Neutrophil (primary cell): ENCODE results near the gene STARD10.

Source experiments
- H3K27ac ChIP-seq: fragments of 200-600 bp; sonication (generic); 2 replicates; pipeline ENCODE4 v1.5.1; 2016; ENCODE audit warnings: mild to moderate bottlenecking, moderate library complexity
- H3K27me3 ChIP-seq: fragments of 200-600 bp; sonication (generic); 2 replicates; pipeline ENCODE4 v1.6.0; 2016; ENCODE audit warnings: mild to moderate bottlenecking
- H3K36me3 ChIP-seq: fragments of 200-600 bp; sonication (generic); 2 replicates; pipeline ENCODE4 v1.5.1; 2017
- H3K4me1 ChIP-seq, 2 experiments: fragments of 200-600 bp in 1 of 2; sonication (generic) in 1 of 2; 1 replicate in 1 of 2; 2 replicates in 1 of 2; pipeline versions ENCODE4 v1.5.1 to v1.6.1; 2013 to 2016; ENCODE audit warnings: low read depth in 1 of 2, low read length in 1 of 2, mild to moderate bottlenecking in 1 of 2, moderate library complexity in 1 of 2; ENCODE audit not compliant: control insufficient read depth in 1 of 2, insufficient read depth in 1 of 2
- H3K4me3 ChIP-seq, 2 experiments: fragments of 200-600 bp in 1 of 2; sonication (generic) in 1 of 2; 1 replicate in 1 of 2; 2 replicates in 1 of 2; pipeline ENCODE4 v1.5.1; 2013 to 2016; ENCODE audit warnings: low read depth in 1 of 2, low read length in 1 of 2, mild to moderate bottlenecking in 1 of 2, moderate library complexity in 1 of 2
- H3K9me3 ChIP-seq: fragments of 200-600 bp; sonication (generic); 2 replicates; pipeline ENCODE4 v1.5.1; 2016
- TF ChIP-seq, protein P1 (sequence below): fragments of 200-600 bp; sonication (generic); IDR thresholded peaks from 2 replicates; pipeline ENCODE4 v1.5.1; 2016; ENCODE audit warnings: antibody characterized with exemption

STARD10 gene

DNA sequence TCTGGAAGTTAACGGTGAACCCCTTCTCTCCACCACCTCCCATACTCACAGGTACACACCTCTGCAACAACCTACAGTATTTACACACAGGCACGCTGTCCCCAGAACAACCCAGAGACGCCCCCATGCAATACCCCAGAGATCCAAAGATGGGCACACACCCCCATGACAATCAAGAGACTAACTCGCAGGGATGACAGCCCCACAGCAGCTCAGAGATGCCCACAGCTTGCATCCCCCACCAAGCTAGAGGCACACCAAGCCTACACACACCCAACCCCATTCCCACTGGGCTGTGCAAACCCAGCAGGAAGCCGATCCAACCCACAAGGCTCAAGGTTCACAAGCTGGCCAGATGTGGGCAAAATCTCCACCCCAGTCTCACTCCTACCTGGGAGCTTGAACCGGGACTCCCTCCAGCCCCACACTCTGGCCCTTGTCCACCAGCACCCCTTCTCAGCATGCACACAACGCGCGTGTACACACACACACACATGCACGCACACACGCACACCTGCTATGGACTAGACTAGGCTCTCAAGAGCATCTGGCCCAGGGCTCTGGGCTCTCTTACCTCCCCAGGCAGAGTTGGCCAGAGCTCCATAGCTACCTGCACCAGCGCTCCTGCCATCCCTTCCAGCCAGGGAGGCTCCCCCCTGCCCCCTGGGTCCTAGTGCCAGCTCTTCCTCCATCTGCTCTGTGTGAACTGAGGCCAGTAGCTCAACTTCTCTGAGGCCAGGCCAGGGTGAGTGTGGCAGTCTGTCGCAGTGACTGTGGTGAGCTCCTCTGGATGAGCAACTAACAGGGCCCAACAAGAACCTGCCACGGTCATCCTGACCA lies 11.5 kb downstream of the STARD10 start:
- H3K4me3 ChIP-seq = peak overlapping the region; percentile 62 to 64
- H3K27ac ChIP-seq = peak overlapping the region; percentile 55
- peaks cover 4% of the 10 kb centered on the region for H3K36me3 ChIP-seq

DNA sequence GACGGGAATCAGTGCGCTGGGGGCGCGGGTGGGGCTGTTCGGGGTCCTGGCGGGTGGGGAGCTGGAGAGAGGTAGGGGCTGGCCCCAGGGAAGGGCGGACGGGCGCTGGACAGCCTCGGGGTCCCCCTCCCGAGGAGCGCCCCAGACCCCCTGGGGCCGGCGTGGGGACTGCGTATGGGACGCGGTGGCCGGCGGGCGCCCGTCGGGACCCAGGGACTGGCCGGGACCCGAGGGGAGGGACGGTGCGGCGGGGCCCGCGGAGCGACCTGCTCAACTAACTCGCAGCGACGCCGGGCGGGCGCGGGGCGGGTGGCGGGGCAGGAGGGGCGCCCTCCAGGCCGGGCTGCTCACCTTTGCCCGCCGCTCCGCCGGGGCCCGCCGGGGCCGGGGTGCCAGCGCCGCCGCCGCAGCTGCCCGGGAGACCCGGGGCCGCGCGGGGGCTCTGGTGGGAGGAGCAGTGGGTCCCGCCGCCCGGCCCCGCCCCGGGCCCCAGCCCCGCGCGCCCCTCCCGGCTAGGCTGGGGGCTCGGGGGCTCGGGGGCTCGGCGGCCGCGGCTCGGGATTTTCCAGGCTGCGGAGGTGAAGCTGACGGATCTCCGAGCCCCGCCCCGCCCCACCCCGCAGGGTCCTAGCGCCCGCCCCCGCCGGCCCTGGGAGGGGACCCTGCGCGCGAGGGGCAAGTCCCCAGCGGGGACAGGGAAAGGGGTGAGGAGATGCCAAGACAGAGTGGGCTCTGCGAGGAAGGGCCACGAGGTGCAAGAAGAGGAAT lies 12.3 kb downstream of the STARD10 start:
- Histone ChIP-seq H3K9me3 (no peaks in the 10 kb centered on the region), H3K4me1 (peaks cover 54 to 55% of the 10 kb centered on the region in 2 experiments), H3K4me3 (peak overlapping the region; percentile 64 to 77), H3K27me3 (peaks cover 25% of the 10 kb centered on the region), H3K27ac (peak overlapping the region; percentile 55), H3K36me3 (peaks cover 4% of the 10 kb centered on the region)
- TF ChIP-seq, protein P1, sequence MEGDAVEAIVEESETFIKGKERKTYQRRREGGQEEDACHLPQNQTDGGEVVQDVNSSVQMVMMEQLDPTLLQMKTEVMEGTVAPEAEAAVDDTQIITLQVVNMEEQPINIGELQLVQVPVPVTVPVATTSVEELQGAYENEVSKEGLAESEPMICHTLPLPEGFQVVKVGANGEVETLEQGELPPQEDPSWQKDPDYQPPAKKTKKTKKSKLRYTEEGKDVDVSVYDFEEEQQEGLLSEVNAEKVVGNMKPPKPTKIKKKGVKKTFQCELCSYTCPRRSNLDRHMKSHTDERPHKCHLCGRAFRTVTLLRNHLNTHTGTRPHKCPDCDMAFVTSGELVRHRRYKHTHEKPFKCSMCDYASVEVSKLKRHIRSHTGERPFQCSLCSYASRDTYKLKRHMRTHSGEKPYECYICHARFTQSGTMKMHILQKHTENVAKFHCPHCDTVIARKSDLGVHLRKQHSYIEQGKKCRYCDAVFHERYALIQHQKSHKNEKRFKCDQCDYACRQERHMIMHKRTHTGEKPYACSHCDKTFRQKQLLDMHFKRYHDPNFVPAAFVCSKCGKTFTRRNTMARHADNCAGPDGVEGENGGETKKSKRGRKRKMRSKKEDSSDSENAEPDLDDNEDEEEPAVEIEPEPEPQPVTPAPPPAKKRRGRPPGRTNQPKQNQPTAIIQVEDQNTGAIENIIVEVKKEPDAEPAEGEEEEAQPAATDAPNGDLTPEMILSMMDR = no peak

More for the DNA sequence above, 11.5 kb downstream of the STARD10 start:
- Histone ChIP-seq H3K4me1 (peaks cover 54 to 55% of the 10 kb centered on the region in 2 experiments), H3K27me3 (peaks cover 25% of the 10 kb centered on the region), H3K9me3 (no peaks in the 10 kb centered on the region)
- TF ChIP-seq, protein P1 = no peak

DNA sequence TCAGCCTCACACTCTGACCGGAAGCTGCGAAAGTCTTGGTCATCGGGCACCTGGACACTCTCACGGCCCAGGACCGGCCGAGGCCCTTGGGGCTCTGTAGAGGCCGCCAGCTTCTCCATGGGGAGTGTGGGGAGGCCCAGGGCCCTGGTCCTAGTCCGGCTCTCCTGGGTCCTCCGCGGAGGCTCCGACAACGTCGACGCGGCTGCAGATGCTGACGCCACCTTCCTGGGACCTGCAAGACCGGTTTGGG lies 12.9 kb downstream of the STARD10 start:
- TF ChIP-seq, protein P1 = no peak
- Histone ChIP-seq H3K27me3 (peaks cover 25% of the 10 kb centered on the region), H3K36me3 (peaks cover 4% of the 10 kb centered on the region), H3K27ac (peak overlapping the region; percentile 55), H3K4me3 (peak overlapping the region; percentile 64 to 77), H3K9me3 (no peaks in the 10 kb centered on the region), H3K4me1 (peaks cover 57 to 58% of the 10 kb centered on the region in 2 experiments)

DNA sequence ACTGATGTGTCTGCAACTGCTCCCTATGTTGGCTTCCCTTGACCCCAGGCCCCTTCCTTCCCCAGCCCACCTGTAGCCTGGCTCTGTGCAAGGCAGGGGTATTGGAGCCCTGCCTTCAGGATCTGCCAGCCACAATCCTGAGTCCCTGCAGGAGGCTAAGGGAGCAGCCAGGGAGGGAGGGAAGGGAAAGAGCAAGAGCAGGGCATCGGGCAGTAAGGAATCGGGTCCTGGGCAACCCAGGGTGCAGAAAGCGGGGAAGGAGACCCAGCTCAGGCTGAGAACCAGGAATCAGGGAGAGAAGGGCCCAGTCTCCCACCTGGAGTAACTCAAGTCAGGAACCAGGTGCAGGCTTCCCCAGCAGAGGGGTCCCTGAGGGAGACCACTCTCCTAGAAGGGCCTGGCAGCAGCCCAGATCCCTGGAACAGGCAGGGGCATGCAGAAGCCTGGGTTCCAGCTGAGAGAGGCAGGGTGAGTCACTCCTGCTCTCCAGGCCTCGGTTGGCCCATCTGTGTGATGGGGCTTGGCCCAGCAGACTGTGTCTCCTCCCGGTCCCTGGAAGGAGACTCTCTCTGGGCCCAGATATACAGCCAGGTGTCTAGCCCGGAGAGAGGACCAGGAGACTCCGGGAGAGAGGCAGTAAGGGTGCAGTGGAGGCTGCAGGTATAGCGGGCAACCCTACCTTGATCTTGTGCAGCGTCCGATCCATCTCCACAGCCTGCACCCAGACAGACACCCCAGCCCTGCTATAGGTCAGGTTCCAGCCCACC lies 13.4 kb downstream of the STARD10 start:
- peaks cover 4% of the 10 kb centered on the region for H3K36me3 ChIP-seq
- no peaks in the 10 kb centered on the region for H3K9me3 ChIP-seq
- peak overlapping the region; percentile 64 to 77 for H3K4me3 ChIP-seq
- H3K4me1 ChIP-seq = peaks cover 60 to 62% of the 10 kb centered on the region in 2 experiments
- peaks cover 25% of the 10 kb centered on the region for H3K27me3 ChIP-seq
- H3K27ac ChIP-seq = no peak overlapping the region
- TF ChIP-seq, protein P1 = no peak

DNA sequence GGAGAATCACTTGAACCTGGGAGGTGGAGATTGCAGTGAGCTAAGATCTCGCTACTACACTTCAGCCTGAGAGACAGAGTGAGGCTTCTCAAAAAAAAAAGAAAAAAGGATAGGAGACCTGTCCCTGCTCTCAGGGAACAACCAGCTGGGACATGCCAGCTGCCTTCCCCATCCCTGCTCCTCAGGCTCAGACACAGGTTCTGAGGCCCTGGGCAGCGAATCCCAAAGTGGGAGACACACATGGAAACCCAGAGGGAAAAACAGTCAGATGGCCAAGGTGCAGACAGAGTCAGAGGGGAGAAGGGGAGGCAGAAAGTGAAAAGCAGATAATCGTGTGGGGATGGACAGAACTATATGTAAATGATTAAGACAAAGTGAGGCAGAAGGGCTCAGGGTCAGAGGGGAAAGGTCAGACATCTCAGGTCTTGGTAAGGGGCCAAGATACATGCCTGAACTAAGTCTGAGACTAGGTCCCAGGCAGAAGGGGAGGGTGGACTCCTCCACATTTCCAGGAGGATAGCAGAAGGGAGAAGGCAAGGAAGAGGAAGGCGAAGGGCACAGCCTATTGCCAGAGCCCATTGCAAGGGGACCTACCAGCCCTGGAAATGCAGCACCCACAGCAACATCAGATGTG lies 14.2 kb downstream of the STARD10 start:
- H3K9me3 ChIP-seq = no peaks in the 10 kb centered on the region
- H3K4me1 ChIP-seq = peaks cover 60 to 62% of the 10 kb centered on the region in 2 experiments
- TF ChIP-seq, protein P1 = no peak
- peaks cover 25% of the 10 kb centered on the region for H3K27me3 ChIP-seq
- H3K36me3 ChIP-seq = peaks cover 4% of the 10 kb centered on the region
- H3K27ac ChIP-seq = no peak overlapping the region
- H3K4me3 ChIP-seq = peak overlapping the region in 1 of 2 experiments; percentile 77
